NCI-H2171 (cell line): Measurements from ENCODE around the gene STK26.
A peak's percentile ranks its signal among the peaks of the same experiment; 100 is the strongest.
"Not testable (repeated sequence)": the region's sequence is repeated elsewhere in the genome, so short reads cannot be mapped to it uniquely, and the experiment has no call there.

Experiments used
- DNase-seq: peaks from one replicate; lab custom pipeline; 2025; lab: John Stamatoyannopoulos, UW

The STK26 gene

DNA sequence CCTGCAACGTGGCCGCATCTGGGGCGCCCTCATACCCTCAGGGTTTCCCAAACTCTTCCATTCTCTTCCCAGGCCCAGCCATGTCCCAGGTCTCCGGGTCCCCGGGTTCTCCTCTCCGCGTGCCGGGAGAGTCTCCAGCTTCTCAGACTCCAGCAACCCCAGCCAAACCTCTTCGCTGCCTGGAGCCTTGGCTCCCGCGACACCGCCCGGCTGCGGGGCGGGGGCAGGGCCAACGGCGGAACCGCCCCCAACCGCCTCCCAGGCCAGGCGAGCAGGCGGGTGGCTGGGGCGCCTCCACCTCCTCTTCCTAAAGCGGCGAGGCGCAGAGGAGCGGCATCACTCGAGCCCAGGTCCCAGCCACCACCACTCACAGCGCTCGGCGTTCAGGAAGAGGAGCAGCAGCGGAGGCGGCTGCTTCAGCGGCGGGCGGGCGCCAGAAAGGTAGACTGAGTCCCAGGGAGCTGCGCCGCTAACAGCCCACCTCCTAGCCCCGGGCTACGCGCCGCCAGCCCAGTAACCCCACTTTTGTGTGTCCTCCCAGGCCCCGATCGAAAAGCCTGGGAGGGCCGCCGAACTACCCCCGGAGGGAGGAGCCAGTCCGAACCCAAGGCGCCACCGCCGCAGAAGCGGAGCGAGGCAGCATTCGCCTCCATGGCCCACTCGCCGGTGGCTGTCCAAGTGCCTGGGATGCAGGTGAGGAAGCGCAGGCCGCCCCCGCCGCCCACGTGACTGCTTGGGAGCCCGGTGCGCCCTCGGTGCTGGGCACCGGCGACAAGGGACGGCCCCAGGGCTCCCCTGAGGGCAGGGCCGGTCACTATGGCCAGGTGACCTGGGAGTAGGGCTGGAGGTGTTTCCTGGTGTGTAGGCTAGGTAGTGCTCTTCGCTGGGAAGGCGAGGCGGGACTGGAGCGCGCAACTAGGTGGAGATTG, at the start of gene STK26:
Gene STK26 (plus strand): TSS at position 336 of the 929 bp plus-strand sequence. CDS start 316 bp downstream, at position 652.
- DNase-seq = peak; percentile 65

DNA sequence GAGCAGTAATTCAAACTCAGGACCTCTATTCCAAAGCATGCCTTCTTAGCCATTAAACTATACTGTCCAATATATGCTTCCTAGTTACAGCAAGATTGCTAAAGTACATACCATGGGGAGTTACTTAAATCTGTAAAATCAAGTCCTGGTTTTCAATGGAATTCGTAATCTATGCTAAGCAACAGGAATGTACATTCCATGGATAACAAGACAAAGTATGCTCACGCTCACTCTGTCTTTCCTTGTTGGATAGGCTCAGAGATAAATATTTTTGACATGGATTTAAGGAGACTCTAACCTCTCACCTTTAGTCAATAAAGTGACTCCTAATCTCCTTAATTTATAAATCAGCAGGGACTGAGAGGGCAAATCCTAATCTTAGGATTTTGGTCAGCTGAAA, 47.3 kb upstream of the STK26 start:
- no peak for DNase-seq

DNA sequence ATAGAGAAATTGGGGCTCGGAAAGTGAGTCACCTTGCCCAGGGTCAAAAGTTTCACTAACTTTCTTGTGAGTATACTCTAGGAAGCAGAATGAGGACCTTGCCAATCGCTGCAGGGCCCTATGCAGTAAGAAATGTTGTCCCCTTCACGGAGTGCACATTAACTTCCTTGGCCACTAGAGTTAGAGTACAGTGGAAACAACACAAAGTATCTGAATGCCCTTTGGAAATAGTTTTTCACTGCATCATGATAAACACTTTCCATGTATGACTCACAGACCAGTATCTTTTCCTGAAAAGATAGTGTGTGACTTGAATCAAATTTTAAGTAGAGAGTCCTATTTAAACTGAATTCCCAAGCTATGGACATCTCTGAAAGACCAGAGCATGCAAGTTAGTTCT, 45.5 kb upstream of the STK26 start:
- DNase-seq = no peak

DNA sequence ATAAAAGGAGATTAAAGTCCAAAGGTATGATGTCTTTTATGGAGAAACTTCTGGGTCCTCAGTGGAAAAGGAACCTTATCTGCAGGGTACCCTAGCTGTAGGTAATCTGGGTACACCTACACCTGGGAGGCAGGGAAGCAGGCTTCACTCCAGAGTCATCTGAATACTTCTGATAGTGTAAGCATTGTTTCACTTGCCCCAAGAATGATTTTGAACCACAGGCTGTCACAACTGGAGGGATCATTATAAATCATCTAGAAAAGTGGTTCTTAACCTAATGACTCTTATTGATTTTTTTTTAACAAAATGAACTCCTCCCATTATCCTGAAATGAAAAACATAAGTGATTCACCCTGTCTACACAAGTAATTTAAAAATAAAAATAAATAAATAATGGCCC, 44.0 kb upstream of the STK26 start:
- no peak for DNase-seq

DNA sequence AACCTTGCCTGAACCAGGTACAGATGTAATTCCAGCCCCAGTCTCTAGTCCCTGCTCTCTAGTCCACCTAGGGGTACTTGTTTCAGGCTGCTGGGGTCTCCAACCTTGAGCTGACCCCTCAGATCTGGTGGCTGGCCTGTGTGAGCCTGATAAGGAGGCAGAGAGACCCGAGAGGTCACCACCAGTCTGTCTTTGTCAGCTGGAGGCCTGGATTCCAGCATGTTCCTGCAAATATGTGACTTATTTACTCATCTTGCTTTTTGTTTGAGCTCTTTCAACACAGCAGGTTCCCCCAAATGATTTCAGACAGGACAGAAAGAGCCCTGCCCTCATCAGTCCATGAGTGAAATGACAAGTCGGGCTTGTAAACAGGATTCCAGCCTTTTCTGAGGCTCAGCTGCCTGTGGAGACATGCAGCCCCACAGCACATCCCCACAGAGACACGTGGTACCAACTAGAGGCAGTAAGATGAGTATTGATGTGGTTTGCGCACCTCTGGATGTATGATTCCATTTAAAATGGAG, 37.5 kb upstream of the STK26 start:
- DNase-seq = no peak

DNA sequence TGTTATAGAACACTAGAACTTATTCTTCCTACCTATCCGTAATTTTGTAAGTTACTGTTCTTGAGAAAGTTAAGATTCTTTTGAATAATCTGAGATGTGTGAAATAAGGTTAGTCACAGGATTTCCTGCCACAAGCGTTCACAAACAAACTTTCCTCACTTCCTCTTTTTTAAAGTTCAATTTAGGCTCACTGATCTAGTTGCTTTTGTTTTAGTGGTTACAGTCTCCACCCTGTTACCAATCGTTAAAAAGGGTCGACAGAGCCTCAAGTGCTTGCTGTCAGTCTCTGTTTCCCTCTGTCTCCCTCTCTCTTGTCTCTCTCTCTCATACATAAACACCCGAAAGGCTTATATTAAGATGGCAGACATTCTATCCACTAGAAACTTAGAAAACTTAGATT, 35.9 kb upstream of the STK26 start:
- no peak for DNase-seq

DNA sequence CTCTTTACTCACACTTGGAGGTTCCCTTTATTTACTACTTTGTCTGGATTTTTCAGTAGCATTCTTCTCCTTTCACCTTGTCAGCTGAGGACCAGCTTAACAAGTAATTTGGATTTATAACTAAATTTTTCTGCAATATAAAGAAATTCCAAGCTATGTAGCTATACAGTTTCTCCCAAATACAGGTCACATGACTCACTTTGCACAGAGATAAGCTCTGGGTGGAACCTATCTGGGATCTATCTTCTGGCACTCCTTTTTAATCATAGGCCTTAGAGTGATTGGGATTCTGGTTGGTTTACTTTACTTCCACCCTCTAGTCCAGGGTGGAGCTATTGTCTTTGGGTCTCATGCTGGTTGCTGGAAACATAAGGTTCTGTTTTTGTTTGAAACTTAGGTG, 34.9 kb upstream of the STK26 start:
- DNase-seq = no peak

DNA sequence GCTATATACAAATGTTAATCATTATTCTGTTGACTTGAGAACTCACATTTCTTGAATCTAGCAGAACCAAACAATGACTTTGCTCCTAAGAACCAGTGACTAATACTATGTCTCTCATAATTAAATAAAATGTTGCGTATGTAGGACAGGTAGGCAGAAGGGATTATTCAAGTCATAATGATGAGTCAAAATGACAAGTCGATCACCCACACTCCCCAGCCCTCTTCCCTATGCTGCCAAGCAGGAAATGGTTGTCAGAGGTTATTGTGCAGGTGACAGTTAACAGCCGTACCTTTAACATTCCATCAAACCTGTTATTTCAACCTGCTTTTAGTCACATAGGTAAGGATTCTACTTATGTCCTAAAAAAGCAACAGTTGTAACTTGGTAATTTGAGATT, 22.0 kb upstream of the STK26 start:
- DNase-seq = no peak

DNA sequence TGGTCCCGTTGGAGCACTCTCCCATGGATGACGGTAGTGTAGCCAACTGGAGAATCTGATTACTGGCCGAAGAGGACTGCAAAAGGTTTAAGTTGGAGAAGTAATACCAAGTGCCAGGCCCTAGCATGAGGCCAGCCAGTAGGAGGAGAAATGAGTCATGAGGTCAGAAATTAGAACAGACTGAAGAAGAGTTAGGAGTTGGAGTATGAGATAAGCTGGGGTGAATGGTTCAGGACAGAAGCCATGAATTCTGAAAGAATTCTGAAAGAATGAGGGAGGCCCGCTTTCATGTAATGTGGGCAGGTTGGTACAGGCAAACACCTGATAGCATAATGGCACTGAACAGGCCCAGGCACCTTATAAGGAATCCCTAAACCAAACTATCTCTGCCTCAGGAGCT, 18.4 kb upstream of the STK26 start:
- DNase-seq = peak; percentile 9

DNA sequence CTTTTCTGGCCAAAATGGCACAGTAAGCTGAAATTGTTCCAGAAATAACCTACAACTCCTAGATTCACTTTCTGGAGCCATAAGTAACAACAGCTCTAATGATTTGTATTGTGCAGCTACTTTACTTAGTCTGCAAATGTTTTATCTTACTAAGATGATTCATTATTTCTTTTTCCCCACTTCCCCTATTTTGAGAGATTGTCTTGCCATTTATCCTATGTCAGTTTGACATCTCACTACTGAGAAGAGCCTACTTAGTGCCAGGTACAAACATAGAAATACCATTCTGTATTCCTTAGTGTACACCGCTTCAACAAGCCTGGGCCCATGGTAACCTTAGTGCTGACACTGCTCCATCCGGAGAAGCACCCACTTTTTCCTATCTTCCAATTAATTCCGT, 13.8 kb upstream of the STK26 start:
- no peak for DNase-seq

DNA sequence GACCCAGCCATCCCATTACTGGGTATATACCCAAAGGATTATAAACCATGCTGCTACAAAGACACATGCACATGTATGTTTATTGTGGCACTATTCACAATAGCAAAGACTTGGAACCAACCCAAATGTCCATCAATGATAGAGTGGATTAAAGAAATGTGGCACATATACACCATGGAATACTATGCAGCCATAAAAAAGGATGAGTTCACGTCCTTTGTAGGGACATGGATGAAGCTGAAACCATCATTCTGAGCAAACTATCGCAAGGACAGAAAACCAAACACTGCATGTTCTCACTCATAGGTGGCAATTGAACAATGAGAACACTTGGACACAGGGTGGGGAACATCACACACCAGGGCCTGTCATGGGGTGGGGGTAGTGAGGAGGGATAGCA, 12.9 kb upstream of the STK26 start:
- not testable (repeated sequence) for DNase-seq

DNA sequence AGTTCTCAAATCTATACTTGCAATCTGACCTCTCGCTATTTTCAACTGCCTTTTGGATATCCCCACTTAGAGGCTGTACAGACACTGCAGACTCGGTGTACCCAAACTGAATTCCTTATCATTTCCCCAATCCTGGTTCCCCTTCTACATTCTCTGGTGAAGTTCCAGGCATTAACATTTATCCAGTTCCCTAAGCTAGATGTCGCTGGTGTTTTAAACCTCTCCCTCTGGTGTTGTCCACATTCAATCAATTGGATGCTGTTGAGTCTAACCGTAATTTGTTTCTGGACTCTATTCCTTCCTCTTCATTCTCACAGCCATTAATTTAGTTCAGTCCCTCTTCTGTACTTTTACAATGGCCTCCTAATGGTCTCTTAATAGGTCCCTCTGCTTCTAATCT, 7.2 kb upstream of the STK26 start:
- DNase-seq = no peak

DNA sequence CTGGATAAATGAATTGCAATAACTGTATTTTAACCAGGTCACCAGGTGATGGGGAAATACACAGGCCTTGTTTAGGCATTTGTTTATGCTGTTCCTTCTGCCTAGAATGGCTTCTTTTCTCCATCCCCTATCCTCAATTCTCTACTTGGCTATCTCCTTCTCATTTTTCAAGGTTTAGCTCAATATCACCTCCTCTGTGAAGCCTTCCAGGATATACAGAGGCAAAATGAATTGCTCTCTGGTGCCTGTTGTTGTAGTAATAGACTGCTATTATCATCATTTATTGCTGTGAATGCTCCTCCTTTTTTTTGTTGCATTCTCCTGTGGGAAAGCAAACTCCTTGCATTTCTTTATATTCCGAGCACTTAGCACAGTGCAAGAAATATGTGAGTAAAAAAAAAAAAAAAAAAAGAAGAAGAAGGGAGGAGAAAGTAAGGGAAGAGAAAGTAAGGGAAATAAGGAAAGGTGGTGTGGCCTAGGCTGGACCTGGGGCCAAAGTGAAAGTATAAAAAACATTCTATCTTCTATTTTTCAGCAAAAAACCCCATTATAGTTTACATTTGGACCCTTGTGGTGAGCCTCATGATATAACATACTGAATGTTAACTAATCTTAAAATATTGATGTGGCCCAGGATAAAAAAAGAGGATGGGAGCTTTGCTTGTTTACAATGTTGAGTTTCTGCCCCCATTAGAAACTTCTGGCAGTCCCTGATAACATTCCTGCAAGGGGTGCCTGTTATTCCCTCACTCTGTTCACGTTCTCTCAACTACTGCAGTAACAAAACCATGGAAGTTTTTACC, 6.3 kb upstream of the STK26 start:
- DNase-seq = no peak

DNA sequence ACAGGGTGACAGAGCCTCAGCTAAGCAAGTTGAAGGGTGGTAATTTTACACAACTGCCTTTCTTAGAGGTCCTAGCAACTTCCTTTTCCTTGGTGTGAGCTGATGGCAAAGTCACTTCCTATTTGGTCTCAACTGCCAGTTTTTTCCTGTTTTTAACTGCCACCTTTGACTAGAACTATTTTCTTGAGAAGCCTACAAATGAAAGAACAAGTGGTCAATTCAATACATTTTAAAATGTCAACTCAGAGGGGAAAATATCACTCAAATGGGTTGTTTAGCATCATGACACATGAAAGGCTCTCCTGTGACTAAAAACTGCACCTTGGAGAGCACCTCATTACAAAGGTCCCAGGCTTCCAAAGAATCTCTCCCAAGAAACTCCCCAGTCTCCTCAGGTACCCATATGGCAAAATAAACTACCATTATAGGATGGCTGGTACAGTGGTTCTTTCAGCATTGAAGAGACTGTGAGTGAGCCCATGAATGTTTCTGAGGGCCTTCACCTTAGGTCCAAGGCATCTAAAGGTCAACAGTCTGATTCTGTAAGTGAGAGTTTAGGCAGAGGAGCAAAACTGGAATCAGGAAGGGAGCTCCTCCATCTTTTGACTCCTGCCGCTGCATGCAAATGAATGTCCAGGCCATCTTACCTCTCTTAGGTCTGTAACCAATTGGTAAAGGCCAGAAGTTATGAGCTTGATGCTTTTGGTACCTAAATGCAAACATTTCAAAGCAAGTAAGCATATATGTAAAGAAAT, 5.5 kb upstream of the STK26 start:
- no peak for DNase-seq

DNA sequence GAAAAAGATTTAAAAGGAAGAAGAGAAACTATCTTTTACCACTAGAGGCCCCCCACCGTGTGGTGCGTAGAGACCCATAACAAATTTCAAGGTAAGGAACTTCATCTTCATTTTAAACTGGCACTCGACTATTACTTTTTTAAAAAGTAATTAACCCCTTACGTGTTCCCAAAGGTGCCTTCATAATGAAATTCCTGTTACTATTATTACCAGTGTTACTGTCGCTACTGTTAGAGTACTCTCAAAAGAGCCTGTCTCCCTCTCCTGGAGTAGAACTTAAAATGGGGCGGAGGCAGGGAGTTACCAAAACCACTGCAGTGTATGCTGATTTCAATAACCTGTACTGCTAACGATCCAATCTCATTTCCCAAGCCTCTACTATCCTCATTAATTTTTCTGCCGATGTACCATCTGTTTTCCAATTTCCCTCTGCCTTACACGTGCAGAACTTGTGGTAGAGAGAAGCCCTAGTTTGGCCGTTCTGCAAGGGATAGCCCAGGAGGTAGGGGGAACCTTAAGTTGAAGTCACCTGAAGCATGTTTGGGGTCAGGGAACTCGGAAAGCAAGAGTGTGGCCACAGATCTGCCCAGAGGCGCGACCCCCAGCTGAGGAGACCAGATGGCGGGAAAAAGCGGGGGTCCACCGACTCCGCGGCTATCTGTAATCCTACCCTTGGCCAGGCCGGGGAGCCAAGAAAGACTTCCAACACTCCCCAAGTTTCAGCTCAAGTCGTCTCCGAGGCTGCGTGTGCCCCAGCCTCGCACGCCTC, 720 bp upstream of the STK26 start:
- DNase-seq = no peak

DNA sequence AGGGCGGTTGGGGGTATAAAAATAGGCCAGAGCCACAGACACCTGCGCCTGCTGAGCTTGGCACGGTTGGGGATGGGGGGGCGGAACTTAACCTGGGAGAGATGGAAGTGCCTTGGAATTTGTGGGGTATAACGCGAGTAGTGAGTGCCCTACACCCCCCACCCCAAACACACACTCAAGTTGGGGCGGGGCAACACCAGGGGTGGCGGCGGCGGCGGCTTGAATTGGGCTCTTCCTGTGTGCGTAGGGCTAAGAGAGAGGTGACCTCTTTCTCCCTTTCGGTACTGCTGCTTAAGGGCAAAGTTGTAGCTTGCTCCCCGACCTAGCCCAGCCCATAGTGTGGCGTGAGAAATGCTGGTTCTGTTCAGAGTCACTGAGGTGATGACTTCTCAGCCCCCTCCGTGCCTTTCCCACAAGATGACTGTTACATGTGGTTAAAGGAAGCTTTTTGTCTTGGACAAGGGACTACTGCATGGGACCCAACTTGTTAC, 839 bp downstream of the STK26 start:
- DNase-seq = no peak

DNA sequence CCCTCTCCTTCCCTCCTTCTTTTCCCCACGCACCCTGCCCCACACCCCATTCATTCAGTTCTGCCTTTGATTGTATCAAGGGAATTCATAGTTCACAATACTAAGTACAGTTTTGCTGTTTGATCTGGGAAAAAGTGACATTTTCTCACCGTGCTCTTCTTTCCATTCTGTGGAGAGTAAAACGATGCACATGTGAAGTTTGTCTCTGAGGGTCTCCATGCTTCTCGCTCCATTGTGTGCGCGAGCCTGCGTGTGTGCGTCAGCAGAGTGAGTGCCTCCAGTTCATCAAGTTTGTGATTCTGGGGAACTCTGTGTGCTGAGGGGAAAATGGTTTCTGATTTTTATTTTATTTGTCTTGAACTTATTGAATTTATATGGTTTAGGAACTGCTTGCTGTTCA, 1.9 kb downstream of the STK26 start:
- no peak for DNase-seq

DNA sequence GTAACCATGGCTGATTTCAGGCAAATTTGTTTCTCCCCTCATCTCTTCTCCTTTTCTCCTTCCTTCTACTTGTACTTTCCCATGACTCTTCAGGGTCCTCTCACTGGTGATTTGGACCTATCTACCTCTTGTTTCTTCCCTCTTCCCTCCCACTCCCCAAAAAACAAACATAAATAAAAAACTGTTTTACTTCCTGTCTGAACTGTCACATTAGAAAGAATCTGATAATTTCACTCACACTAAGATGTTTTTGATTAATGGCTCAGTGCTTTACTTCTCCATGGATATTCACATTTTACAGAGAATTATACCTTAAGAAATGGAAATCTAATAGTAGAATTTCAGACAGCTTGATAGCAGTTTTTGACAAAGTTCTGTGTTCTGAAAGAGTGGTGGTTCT, 7.2 kb downstream of the STK26 start:
- no peak for DNase-seq

DNA sequence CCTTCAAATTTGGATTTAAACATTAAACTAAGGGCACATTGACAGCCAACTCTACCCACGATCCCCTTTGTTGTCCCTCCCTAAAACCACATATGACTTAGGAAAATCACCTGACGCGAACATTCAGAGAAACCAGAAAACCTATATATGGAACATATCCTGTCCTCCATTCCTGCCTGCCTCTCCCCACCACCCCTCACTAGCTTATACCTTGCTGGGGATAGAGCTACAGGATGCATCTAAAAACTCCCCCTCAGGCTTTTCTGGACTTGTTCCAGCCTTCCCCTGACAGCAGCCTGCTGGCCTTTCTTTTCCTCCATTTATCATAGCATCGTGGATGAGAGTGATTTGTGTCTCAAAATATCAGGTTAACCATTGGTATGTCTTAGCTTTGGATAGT, 8.8 kb downstream of the STK26 start:
- DNase-seq = no peak

DNA sequence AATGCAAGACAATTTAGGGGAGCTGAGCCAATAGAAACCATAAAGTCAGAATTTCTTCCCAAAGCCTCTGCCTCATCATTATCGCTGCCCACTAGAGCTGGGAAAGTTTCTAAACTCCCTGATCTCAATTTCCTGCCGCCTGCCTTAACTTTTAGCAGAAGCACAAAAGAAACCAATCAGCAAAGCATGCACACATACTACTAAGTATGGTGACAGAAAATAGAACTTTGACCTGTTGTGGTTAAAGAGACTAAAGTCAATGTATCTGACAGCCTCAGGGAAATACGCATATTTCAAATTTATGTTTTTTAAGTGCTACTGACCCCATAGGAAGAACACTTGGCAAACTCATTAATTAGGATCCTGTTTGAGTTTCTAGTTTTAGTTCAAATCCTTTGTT, 10.1 kb downstream of the STK26 start:
- no peak for DNase-seq

DNA sequence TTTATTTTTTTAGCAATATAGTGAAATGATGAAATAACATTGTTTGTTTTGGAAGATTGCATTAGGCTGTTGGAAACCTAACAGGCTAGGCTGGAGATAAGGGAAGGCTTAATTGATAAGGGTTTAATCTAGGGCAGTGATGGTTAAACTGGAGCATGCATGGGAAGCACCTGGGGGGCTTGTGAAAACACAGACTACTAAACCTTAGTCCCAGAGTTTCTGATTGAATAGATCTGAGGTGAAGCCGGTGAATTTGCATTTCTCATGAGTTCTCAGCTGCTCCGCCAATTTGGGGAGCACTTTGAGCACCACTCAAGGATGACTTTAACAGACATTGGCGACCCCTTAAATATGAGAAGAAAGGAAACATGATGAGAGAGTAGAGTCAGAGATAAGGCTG, 11.5 kb downstream of the STK26 start:
- DNase-seq = no peak
